ENCODE measurements around the gene NDRG3.

Gene NDRG3

DNA sequence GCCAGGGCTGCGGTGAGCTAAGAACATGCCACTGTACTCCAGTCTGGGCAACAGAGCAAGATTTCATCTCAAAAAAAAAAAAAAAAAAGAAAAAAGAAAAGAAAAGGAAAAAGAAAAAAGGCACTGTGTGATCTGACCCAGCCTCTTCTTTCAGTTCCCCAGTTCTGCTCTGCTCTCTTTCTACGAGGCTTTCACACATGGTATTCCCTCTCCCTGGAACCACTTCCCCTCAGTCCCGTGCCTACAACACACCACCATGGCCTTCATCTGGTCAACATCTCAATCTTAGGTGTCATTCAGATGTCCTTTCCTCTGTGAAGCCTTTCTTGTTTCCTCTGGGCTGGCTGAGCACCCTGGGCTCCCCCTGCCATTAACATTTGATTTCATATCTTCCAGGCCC is 29.9 kb upstream of the NDRG3 start:
- H3K27ac ChIP-seq: peak overlapping the region; percentile 97
- no peak for TF ChIP-seq CTCF (conservative IDR thresholded peaks at IDR 0.05)

DNA sequence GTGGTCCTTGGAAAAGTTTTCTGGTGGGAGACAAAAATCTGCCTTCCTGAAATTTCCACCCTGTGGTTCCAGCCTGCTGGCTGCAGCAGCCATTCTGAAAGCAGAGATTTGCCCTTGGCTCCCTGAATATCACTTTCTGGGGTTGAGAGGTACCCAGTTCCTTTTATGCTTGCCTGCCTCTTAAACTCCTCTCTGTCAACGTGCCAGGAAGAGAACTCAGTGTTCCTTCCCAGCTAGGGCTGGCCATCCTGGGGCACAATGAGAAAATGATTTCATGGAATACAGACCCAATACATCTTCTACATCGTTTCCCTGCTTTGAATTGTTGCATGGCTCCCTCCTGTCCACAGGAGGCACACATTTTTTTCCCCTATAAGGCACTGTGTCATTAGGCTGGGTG is 29.3 kb upstream of the NDRG3 start:
- no peak for TF ChIP-seq CTCF (conservative IDR thresholded peaks at IDR 0.05)
- peak overlapping the region; percentile 97 for H3K27ac ChIP-seq

- TF ChIP-seq CTCF (conservative IDR thresholded peaks at IDR 0.05): peak; percentile 93
These were observed 27.9 kb upstream of the NDRG3 start, which contains the start of gene DSN1 for GRCh38 chr20:36773597-36774390. TSS of gene DSN1 (minus strand) at chr20:36773763. CDS start at chr20:36771458, 2,305 bp downstream.

DNA sequence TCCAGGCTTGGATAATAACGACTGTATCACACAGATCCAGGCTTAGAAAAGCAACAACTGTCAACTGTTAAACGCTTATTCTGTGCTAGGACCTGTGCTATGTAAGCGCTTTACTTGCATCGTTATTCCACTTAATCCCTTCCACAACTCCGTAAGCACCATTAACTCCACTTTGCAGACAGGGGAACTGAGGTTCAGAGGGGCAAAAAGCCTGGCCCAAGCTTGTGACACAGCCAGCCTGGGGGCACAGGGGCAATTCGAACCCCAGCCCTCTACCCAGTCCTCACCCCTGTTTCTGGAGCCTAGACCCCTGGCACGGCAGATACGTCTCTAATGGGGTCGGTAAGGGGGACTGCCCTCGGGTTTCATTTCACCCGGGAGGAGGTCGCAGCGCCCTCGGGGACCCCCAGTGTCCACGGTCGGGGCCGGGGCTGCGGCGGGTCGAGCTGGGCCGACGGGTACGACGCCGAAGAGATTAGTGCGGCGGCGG is 27.3 kb upstream of the NDRG3 start:
- TF ChIP-seq CTCF (conservative IDR thresholded peaks at IDR 0.05): no peak
- peak overlapping the region; percentile 97 for H3K27ac ChIP-seq

More at GRCh38 chr20:36773597-36774390, 27.9 kb upstream of the NDRG3 start, which contains the start of gene DSN1:
- peak within 1 kb of the TSS; percentile 97 for H3K27ac ChIP-seq

DNA sequence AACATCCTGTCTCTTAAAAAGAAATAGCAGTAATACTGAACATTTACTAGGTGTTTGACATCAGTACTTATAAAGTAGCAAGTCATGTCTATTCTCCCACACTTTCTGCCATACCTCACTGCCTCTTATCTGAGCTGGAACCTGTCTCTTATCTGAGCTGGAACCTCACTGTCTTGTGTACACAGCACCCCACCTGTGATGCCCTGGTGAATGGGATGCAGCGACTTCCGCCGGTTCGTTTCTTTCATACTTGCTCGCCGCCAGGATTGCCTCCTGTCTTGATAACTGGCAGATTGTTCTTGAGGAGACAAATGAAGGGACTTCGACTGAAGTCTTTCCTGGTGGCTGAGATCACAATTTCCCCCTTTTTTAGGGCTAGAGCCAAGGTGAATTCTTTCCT is 24.8 kb upstream of the NDRG3 start:
- TF ChIP-seq CTCF (conservative IDR thresholded peaks at IDR 0.05): no peak

DNA sequence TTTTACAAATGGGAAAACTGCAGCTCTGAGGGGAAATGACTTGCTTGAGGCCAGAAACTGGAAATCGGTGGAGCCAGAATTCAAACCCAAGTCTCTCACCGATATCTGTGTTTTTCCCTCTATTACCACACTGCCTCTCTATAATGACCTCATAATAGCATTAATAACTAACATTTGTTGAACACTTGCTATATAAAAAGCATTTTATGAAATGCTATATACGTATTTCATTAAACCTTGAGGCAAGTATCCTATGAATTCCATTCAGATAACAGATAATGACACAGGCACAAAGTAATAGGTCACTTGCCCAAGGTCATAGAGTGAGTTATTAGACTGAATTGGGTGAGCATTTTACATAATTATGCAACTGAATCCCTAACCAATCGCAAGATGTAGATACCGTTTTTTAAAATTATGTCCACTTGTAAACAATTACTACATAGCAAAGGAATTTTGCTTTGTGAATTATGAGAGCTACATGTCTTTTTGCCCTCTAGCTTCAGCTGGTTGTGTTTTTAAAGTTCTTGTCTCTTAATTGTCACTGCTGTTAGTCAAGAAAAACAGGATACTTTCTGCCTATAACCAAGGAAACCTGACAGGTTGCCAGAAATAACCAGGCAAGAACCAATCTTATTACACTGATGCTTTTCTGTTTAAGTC is 23.0 kb upstream of the NDRG3 start:
- peak overlapping the region; percentile 62 for H3K27ac ChIP-seq
- TF ChIP-seq CTCF (conservative IDR thresholded peaks at IDR 0.05): no peak

More for the DNA sequence above, 24.8 kb upstream of the NDRG3 start:
- peak overlapping the region; percentile 62 for H3K27ac ChIP-seq

DNA sequence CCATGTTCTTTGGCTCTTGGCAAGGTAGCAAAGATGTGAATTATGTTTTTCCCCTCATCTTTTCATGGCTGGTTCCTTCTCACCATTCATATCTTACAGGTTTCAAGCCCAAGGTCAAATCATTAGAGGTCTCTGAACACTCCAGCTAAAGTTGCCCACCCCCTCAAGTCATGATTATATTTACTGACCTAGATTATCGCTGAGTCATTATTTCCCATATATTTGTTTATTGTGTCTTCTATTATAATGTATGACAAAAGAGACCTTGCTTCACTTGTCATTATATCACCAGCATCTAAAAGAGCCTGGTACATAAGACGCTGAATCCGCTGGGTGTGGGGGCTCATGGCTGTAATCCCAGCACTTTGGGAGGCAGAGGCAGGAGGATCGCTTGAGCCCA is 15.2 kb upstream of the NDRG3 start:
- no peak overlapping the region for H3K27ac ChIP-seq
- TF ChIP-seq CTCF (conservative IDR thresholded peaks at IDR 0.05): no peak

Data from VCaP (cell line).